ENCODE measurements around the gene KLF13.
"Not testable (repeated sequence)": the region's sequence is repeated elsewhere in the genome, so short reads cannot be mapped to it uniquely, and the experiment has no call there.

Gene KLF13

DNA sequence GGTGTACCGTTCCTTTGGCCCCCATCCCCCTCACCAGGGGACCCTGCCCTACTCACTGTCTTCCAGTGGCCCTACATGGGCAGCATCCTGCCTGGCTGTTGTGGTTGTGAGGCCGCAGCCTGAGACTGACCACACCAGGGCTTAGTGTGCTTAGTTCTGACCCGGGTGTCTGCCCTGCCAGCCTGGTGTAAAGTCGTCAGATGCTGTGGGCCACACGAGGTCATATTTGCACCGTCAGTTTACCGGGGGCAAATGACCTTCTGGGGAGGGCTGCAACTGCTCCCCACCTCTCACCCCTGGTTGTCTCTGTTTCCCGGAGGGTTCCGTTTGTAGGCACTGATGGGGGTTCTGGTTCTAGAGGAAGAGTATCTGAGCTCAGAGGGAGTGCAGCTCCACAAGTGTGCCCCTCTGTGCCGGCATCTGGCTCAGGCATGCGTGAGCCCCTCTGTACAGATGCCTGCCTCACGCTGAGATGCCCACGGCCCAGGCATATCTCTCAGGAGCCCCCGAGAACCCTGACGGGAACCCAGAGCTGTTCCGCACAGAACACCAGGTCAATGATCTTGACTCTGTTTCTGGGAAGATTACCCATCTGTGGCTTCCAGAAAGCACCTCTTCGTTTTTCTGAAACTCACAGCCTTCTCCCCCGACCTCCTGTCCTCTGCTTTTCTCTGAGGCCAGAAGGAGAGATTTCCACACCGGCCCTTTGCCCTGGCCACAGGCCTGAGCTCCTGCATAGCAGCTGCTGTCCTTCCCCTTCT, 19.2 kb downstream of the KLF13 start:
- no peak for DNase-seq (ENCODE audit: low read depth in 1 of 2, low spot score in 1 of 2)

DNA sequence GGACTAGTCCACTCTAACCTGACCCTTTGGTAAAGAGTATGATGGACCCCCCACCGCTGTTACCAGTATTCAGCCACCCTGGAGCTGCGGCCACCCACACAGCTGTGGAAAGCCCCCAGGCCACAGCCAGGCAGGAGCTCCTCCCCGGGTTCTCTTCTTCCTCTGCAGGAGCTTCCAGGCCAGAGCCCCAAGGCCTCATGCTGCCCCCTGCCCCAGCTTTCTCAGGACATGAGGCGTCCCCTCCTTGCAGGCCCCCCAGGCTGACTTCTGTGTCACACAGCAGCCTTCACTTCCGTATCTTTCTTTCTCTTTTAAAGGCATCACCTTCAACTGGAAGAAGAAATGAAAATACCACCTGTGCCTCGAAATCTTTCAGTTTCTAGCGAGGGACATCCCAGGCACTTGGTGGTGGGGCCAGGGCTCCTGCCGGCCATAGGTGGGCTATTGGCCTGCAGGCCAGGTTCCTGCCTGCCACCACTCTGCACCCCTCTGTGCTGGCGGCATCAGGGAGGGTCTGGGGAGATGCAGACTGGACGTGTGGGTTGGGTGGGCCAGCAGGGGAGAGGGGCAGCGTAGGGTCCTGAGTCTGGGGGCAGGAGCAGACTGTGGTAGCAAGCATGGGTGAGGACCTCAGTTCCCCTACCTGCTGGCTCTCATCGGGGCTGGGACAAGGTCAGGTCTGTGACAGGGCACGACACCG, 19.9 kb downstream of the KLF13 start:
- no peak for DNase-seq (ENCODE audit: low read depth in 1 of 2, low spot score in 1 of 2)

DNA sequence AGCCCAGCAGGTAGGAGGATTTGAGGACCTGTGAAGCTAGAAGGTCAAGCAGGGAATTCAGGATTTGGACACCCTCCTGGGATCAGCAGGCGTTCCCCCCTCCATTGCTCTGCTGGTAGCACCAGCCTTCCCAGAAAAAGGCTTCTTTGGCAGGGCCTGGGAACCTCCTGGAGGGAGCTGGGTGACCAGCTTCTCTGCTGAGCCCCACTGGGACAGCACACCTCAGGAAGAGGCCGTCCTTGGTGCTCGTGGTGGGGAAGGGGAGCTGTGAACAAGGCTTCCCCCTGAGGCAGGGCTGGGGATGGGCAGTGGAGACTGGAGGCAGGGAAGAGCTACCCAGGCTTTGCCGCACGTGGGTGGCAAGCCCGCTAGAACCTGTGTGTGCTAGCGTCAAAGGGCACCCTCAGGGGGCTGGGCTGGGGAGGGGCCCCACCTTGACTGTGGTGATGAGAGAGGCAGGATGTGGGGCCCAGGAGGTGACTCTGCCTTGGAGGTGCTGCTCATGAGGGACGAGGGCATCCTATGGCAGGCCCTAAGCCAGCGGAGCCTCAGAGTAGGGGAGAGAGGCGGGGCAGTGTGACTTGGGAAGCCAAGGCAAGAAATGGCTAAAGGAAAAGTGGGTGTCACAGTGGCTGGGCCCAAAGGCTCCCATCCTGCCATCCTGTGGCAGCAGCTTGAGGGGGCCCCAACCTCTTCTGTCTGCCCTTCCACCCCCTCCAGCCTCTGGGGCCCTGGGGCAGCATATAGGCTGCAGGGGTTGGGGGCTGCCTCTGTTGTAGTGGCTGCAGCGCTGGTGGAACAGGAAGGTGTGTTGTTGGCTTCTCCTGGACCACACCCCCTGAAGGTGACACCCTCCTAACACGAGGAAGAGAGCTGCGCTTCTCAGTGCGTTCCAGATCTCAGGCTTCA, 20.7 kb downstream of the KLF13 start:
- peak in 1 of 2 donors; percentile 71 for DNase-seq (ENCODE audit: low read depth in 1 of 2, low spot score in 1 of 2)

DNA sequence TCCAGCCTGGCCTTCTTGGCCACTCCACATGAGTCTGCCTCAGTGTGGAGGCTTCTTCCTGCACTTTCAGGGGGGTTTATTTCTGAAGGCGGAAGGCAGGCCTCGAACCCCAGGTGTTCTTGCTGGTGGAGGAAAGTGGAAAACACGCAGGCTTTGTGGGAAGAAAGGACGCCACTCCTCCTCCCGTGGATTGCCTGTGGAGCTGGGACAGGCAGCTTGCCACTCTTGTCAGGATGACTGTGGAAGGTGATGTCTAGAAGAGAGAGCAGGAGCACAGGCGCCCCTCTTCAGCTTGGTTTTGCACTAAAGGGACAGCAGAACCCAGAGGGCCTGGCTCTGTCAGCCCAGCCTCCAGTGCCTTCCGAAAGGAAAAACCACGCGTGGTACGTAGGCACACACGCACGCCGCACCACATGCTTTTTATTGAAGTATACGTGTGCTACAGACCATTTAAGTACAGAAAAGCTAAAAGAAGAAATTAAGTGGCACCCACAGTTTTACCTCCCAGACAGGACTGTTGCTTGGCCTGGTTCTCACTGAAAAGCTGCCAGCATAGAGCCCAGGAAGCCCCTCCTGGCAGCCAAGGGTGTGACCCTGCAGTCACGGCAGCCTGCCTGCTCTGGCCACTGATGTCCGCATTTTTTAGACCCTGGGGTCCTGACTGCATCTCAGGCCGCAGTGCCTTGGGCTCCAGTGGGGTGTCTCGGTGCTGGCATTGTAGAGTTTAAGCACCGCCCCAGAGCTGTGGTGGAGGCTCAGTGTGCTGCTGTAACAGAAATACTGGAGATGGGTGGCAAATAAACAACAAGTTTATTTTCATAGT, 21.6 kb downstream of the KLF13 start:
- DNase-seq (ENCODE audit: low read depth in 1 of 2, low spot score in 1 of 2), result no peak

DNA sequence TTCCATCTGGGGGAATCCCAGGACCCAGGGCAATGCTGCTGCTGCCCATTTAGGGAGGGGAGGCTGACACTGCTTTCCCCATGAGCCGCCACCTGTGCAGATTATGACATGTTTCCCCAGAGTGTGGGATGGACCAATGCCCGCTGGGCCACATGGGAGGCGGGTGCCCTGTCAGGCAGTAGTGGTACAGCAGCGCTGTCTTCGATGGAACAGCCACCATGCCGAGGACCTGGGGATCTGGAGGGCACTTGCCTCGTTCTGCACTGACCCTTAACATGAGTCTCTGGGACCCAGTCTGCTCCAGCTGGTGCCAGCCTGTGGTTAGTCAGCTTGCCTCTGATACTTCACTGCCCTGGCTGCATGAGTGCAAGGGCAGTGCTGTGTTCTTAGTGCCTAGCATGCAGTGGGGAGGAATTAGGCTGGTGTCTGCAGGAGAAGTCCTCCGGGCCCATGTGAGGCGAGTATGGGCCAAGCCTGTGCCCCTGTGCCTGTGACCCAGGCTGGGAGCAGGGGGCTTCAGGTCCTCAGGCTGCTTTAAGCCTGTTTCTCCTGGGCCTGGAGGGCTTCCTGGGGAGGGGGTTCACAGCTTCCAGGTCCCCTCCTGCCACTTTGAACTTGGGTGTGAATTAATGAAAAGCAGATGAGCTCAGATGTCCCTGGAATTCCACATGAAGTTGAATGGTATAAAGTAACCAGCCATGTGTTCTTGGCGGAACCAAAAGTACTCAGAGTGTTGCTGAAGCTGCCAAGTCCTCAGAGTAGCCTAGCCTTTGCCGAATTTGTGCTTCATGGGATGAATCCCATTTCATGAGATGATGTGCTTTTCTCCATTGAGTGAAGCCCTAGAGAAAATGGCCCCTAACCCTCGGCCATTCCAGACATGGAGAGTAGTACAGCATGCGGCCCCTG, 22.9 kb downstream of the KLF13 start:
- DNase-seq (ENCODE audit: low read depth in 1 of 2, low spot score in 1 of 2), result no peak

DNA sequence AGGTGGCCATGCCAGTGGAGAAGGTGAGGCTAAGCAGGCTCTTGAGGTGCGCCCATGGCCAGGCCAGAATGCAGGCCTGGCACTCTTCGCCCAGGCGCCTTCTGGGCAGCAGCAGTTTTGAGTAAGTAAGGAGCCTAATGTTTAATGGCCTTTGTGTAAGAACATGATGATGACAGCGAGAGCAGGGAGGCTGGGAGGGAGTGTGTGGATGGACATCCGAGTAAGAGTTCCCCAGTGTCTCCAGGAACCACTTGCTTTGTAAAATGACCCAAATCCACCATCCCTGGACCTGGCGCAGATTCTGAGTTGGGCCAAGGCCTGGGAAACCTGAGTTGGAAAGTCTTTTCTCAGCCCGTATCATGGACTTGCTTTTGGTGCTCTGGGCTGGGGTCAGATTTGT, 24.1 kb downstream of the KLF13 start:
- no peak for DNase-seq (ENCODE audit: low read depth in 1 of 2, low spot score in 1 of 2)

DNA sequence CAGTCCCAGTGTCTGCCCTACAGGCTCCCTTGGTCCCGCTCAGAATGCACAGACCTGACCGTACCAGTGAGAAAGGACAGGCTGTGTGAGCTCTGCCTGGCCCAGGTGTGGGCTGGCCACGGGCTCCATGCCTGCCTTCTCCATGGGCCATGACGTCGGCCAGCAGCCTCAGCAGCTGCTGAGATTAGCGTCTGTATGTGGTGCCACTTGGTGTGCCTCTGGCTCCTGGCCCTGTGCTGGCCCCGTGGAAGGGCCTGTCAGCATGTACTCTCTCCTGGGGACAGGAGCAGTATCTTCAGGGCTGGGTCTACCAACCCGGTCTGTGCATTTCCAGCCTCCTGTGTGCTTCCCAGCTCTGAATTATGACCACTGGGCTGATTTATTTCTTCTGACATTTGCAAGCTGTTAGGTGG, 25.7 kb downstream of the KLF13 start:
- DNase-seq (ENCODE audit: low read depth in 1 of 2, low spot score in 1 of 2), result no peak

DNA sequence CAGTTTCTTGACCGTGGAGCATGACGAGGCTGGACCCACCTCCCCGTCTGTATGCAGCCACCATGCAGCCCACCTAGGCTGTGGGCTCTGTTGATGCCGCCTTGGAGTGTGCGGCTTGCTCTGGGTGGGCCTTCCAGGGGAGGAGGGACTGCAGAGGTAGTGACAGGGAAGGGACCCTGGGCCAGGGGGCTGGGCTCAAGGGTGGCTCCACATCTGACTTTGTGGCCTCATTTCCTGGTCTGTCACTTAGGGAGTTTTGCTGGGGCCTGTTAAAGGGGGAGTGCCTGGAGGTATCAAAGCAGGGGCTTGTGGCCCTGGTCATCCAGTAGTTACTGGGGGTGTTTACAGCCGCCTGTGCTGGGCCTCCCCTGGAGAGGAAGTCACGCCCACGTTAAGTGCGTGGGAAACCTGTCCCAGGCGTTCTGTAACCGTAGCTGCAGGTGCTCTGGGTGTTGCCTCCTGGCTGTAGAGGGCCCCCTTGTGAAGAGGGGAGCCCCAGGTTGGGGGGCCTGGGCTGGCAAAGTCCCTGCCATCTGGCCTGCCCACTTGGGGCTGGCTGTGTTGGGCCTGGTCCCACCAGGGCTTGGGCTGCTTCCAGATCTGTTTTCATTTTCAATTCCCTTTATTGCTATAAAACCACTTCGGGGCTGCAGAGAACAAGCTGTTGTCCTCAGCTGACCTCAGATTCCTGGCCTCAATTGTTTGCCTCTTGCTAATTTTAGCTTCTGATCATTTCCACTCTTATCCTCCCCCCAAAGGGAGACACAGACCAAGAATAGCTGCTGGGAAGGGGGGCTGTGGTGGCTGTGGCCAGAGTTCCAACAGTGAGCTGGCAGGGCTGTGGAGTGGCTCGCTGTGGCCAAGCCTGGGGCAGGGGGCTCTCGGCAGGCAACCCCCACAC, 26.5 kb downstream of the KLF13 start:
- DNase-seq (ENCODE audit: low read depth in 1 of 2, low spot score in 1 of 2), result no peak

DNA sequence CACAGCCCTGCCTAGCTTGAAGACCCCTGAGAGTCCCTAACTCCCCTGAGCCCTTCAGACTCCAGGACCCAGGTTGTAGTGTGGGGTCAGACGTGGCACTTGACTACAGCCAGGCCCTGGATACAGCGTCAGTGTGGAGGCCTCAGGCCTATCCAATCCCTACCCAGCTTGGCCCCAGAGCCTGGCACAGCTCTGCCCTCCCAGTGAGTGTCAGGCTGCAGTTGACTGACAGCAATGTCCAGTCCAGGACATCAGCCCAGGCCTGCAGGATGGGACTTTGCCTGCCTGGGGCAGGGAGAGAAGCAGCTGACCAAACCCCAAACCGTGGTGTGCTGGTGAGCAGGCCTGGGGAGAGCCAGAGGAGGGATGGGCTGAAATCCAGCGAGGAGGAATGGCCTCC, 27.3 kb downstream of the KLF13 start:
- no peak for DNase-seq (ENCODE audit: low read depth in 1 of 2, low spot score in 1 of 2)

DNA sequence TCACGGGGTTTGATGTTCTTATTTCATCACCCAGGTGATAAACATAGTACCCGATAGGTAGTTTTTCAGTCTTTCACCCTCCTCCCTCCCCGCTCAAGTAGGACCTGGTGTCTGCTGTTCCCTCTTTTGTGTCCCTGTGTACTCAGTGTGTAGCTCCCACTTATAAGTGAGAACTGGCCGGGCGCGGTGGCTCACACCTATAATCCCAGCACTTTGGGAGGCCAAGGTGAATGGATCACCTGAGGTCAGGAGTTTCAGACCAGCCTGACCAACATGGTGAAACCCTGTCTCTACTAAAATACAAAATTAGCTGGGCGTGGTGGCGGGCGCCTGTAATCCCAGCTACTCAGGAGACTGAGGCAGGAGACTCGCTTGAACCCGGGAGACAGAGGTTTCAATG, 29.5 kb downstream of the KLF13 start:
- DNase-seq (ENCODE audit: low read depth in 1 of 2, low spot score in 1 of 2), result not testable (repeated sequence)

DNA sequence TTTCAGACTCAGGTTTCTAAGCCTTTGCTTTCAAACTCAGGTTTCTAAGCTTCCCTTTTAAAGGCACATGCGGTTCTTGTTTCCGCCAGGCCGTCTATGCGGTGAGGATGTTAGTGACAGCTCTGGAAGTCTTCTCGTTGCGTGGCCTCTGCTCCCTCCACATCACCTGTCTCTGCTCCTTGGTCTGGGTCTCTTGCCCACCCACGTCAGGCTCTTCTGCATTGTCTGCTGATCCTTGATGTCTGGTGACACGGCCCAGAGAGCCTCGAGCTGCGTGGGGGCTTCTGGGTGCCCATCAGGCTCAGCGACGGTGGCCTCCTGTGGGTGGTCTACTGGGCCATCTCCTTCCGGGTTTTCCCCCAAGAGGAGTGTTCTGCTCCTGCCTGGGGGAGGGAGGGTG, 30.5 kb downstream of the KLF13 start:
- DNase-seq (ENCODE audit: low read depth in 1 of 2, low spot score in 1 of 2), result no peak

DNA sequence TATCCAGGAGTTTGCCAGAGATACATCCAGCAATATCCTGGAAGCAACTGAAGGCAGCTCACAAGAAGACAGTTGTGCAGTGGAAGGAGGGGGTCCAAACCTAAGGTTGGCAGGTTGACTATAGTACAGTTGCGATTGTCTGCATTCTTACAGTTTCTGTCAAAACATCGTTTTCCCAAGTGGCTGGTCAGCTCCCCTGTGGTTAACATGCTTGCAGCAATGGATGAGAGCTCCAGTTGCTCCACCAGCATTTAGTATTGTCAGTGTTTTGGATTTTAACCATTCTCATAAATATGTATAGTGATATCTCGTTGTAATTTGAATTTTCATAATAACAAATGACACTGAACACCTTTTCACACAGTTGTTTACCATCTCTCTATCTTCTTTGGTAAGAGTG, 31.5 kb downstream of the KLF13 start:
- no peak for DNase-seq (ENCODE audit: low read depth in 1 of 2, low spot score in 1 of 2)

DNA sequence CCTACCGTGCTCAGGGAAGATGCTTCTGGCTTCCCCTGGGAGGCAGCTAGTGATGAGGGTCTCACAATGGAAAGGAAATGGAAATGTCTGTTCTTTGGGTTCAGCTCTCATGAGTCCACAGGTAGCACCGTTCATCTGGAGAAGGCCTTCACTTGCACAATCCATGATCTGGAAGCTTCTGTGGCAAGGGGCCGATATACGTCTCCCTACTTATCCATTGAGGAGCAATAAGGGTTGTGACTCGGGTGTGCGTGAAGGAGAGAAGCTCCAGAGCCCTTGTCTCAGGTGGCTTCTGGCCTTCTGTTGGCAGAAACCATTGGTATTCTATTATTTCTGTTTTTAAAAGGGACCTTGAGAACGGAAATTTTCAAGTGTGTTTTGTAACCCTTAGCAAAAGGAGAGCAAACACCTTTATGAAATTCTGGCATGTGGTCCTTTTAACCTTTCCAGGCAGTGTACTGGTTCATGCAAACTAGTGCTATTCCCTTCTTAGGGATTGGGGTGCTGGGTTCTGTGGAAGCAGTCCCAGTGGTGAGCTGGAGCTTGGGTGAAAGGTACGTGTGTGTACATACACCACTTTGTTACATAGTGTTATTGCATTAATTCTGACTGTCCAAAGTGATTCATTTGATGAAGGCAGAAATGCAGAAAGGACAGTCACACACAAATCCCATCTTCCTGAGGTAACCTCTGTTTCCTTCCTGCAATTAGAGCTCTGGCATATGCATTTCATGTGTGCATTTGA, 32.5 kb downstream of the KLF13 start:
- no peak for DNase-seq (ENCODE audit: low read depth in 1 of 2, low spot score in 1 of 2)

DNA sequence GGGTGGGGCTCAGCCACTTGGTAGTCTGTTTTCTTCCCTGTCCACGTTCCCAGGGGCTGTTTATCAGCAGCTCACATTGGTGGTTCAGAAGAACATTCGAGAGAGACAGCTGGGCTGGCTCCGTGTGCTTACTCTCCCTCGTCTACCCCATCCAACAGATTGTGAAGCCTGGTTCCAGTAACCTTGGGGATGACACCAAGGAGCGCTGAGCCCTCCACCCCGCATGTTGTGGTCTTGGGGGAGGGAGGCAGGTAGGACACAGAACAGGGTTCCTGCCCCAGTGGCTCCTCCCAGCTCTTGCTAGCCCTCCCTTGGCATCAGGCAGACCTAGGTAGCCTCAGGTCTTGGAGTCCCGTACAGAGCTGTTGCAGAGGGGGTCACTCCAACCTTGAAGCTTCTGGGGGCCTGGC, 33.1 kb downstream of the KLF13 start:
- DNase-seq (ENCODE audit: low read depth in 1 of 2, low spot score in 1 of 2), result no peak

DNA sequence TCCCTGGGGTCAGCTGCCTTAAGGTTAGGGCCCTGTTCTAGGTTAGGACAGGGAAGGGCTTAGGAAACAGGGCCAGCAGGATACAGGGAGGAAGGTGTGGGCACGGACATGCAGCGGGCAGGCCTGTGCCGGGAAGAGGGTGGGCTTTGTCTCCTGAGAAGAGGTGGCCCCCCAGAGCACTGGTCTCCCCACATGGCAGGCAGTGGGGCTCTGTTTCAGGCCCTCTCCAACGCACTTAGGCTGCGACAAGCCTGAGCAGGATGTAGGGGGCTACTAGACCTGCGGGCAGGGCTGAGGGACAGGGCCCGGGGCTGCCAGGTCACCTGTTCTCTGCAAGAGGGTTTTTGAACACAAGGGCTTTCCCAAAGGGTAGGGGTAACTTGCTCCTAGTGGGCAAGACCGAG, 33.5 kb downstream of the KLF13 start:
- no peak for DNase-seq (ENCODE audit: low read depth in 1 of 2, low spot score in 1 of 2)

DNA sequence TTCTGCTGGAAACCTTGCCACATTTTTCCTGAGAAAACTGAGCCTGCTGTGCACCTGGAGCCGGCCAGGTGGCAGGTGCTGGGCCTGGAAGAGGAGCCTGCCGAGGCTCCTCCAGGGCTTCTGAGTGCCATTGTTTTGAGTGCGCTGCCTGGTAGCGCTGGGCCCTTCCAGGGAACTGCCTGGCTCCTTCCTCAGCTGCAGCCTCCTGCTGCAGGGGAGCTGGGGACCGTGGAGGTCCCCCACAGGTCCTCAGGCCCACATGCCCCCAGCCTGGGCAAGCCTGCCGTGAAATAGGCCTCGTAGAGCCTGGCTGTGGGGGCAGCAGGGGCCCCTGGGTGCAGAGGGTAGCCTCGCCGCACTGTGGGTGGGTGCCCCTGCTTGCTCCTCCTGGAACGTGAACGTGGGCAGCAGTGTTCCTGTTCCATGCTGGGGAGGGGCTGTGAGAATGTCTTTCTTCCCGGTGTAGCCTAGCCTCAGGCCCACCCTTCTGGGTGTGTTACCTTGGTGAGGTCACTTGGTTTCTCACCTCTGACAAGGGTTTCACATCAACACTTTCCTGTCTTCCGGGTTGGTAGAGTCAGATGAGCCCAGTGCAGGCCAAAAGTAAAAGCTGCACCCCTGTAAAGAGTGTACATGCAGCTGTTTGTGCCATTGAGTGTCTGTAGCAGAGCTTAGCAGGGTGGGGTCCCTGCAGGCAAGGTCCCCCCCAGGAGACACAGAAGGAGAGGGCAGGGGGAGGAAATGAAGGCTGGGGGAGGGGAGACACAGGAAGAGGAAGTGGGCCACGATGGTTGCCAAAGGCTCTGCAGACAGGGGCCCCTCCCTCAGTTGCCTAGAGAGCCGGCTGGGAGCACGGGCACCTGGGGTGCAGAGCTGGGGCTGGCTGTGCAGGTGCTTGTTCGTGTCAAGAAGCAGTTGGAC, 34.5 kb downstream of the KLF13 start:
- peak in 1 of 2 donors; percentile 55 for DNase-seq (ENCODE audit: low read depth in 1 of 2, low spot score in 1 of 2)
